GM18505 (cell line): Measurements from ENCODE around the gene ZMIZ2.

Experiments used
- ATAC-seq: cut with Tn5 transposase; IDR thresholded peaks from one replicate; pipeline ENCODE4 v1.9.1; 2021; ENCODE audit not compliant: unreplicated experiment
- POLR2A ChIP-seq: IDR thresholded peaks from 4 replicates; pipeline ENCODE4 v1.6.1; 2011; ENCODE audit warnings: borderline replicate concordance; ENCODE audit not compliant: insufficient read depth, insufficient read length; ENCODE audit errors: extremely low read depth

ZMIZ2 gene

GRCh38 chr7:44756904-44757303 lies 8.3 kb downstream of the ZMIZ2 start:
- no peak for ATAC-seq
- TF ChIP-seq POLR2A = no peak

GRCh38 chr7:44757311-44757710 lies 8.7 kb downstream of the ZMIZ2 start:
- ATAC-seq = no peak
- no peak for TF ChIP-seq POLR2A

GRCh38 chr7:44757739-44758138 lies 9.1 kb downstream of the ZMIZ2 start:
- TF ChIP-seq POLR2A = no peak
- no peak for ATAC-seq

GRCh38 chr7:44759246-44759645 lies 10.6 kb downstream of the ZMIZ2 start:
- TF ChIP-seq POLR2A = no peak
- no peak for ATAC-seq

- TF ChIP-seq POLR2A = no peak
- ATAC-seq = no peak
Observed at GRCh38 chr7:44760034-44760580, 11.5 kb downstream of the ZMIZ2 start.

- no peak for TF ChIP-seq POLR2A
- ATAC-seq = no peak
Observed at GRCh38 chr7:44761207-44762161, 12.8 kb downstream of the ZMIZ2 start.

- ATAC-seq = no peak
- no peak for TF ChIP-seq POLR2A
Observed at GRCh38 chr7:44762300-44762699, 13.7 kb downstream of the ZMIZ2 start.

- no peak for ATAC-seq
- TF ChIP-seq POLR2A = no peak
Observed at GRCh38 chr7:44762726-44763522, 14.3 kb downstream of the ZMIZ2 start.

- TF ChIP-seq POLR2A = no peak
- ATAC-seq = no peak
Observed at GRCh38 chr7:44764081-44764480, 15.4 kb downstream of the ZMIZ2 start.

- no peak for TF ChIP-seq POLR2A
- no peak for ATAC-seq
Observed at GRCh38 chr7:44764665-44765578, 16.3 kb downstream of the ZMIZ2 start.

GRCh38 chr7:44765579-44766415 lies 17.1 kb downstream of the ZMIZ2 start:
- no peak for TF ChIP-seq POLR2A
- ATAC-seq = no peak

GRCh38 chr7:44766416-44766801 lies 17.8 kb downstream of the ZMIZ2 start:
- no peak for TF ChIP-seq POLR2A
- no peak for ATAC-seq
